Effector CD4-positive, alpha-beta T cell (primary cell): ENCODE data around the gene SPP1. TPM values are rescaled to one million over a fixed set of nuclear protein-coding genes. Genes with fewer than 3 reads are reported as not detected.
"Not testable (repeated sequence)": the region's sequence is repeated elsewhere in the genome, so short reads cannot be mapped to it uniquely, and the experiment has no call there.

Source experiments
- DNase-seq: peaks from one replicate; pipeline ENCODE4 v3.0.0-alpha.2; 2020
- total RNA-seq: gene quantifications from one replicate; lab custom pipeline; 2026; lab: John Stamatoyannopoulos, UW

SPP1 gene
- not detected for total RNA-seq

GRCh38 chr4:87975466-87975865, at the start of gene SPP1:
Gene SPP1, plus strand, starts transcription at chr4:87975714. Its CDS starts 1,182 bp downstream, at chr4:87976896.
- no peak for DNase-seq

GRCh38 chr4:87926554-87927098, 48.9 kb upstream of the SPP1 start:
- no peak for DNase-seq

GRCh38 chr4:87930629-87931028, 44.9 kb upstream of the SPP1 start:
- no peak for DNase-seq

GRCh38 chr4:87931932-87932331, 43.6 kb upstream of the SPP1 start:
- no peak for DNase-seq

- DNase-seq, result no peak
These were observed 42.8 kb upstream of the SPP1 start for GRCh38 chr4:87932718-87933141.

- DNase-seq, result no peak
These were observed 42.2 kb upstream of the SPP1 start for GRCh38 chr4:87933337-87933736.

- no peak for DNase-seq
These were observed 41.3 kb upstream of the SPP1 start for GRCh38 chr4:87934157-87934704.

- DNase-seq, result no peak
These were observed 40.5 kb upstream of the SPP1 start for GRCh38 chr4:87934973-87935372.

GRCh38 chr4:87935954-87936353, 39.6 kb upstream of the SPP1 start:
- not testable (repeated sequence) for DNase-seq

- no peak for DNase-seq
These were observed 38.0 kb upstream of the SPP1 start for GRCh38 chr4:87937523-87937922.

GRCh38 chr4:87938746-87939145, 36.8 kb upstream of the SPP1 start:
- no peak for DNase-seq

- DNase-seq, result no peak
These were observed 35.4 kb upstream of the SPP1 start for GRCh38 chr4:87939978-87940690.

GRCh38 chr4:87940809-87941208, 34.7 kb upstream of the SPP1 start:
- not testable (repeated sequence) for DNase-seq

- no peak for DNase-seq
These were observed 33.7 kb upstream of the SPP1 start for GRCh38 chr4:87941537-87942392.

- DNase-seq, result no peak
These were observed 31.8 kb upstream of the SPP1 start for GRCh38 chr4:87943660-87944149.

- no peak for DNase-seq
These were observed 30.5 kb upstream of the SPP1 start for GRCh38 chr4:87944967-87945366.

GRCh38 chr4:87946766-87947165, 28.7 kb upstream of the SPP1 start:
- DNase-seq, result no peak

GRCh38 chr4:87947381-87948160, 27.9 kb upstream of the SPP1 start:
- DNase-seq, result no peak

- no peak for DNase-seq
These were observed 25.6 kb upstream of the SPP1 start for GRCh38 chr4:87949961-87950360.

GRCh38 chr4:87950493-87950892, 25.0 kb upstream of the SPP1 start:
- no peak for DNase-seq

GRCh38 chr4:87950936-87951511, 24.5 kb upstream of the SPP1 start:
- no peak for DNase-seq

- DNase-seq, result no peak
These were observed 21.7 kb upstream of the SPP1 start for GRCh38 chr4:87953826-87954225.
